ENCODE results near the gene KCNK5. TPM values are rescaled to one million over a fixed set of nuclear protein-coding genes. Genes with fewer than 3 reads are reported as not detected.

Gene KCNK5
- total RNA-seq, 2 donors from 2014 or later: 29.8 to 32.2 TPM

GRCh38 chr6:39188098-39188450, 41.2 kb downstream of the KCNK5 start:
- no peak for DNase-seq
- H3K9me3 ChIP-seq (ENCODE audit: control insufficient read depth, low read length): no peaks in the 10 kb centered on the region
- Mint-ChIP-seq H3K4me3 (no peak overlapping the region), H3K27ac (no peak overlapping the region), H3K27me3 (ENCODE audit: insufficient read depth) (no peaks in the 10 kb centered on the region), H3K4me1 (peaks cover 34% of the 10 kb centered on the region), H3K9me3 (no peaks in the 10 kb centered on the region), H3K36me3 (ENCODE audit: low read depth) (peaks cover 67% of the 10 kb centered on the region)
- WGBS, 2 experiments (ENCODE audit: insufficient coverage in 1 of 2, insufficient read length in 1 of 2): 87 to 93% methylated on average over 3 to 4 of the region's 4 CpGs
- H3K27ac ChIP-seq (ENCODE audit: low read depth, low read length): no peak overlapping the region
- H3K9ac ChIP-seq (ENCODE audit: extremely low read depth, low read length, poor library complexity, severe bottlenecking): no peak overlapping the region
- no peaks in the 10 kb centered on the region for H3K27me3 ChIP-seq (ENCODE audit: control insufficient read depth, insufficient read depth, low read length, poor library complexity, severe bottlenecking)
- peaks cover 7% of the 10 kb centered on the region for H3K4me1 ChIP-seq (ENCODE audit: control insufficient read depth, insufficient read depth, low read length)
- no peak overlapping the region for H3K4me3 ChIP-seq (ENCODE audit: low read length)
- H3K36me3 ChIP-seq (ENCODE audit: control insufficient read depth, insufficient read depth, low read length): peaks cover 37% of the 10 kb centered on the region
- no peak for TF ChIP-seq CTCF (conservative IDR thresholded peaks at IDR 0.05)

GRCh38 chr6:39184906-39185580, 44.2 kb downstream of the KCNK5 start:
- Histone ChIP-seq H3K4me3 (ENCODE audit: low read length) (no peak overlapping the region), H3K27ac (ENCODE audit: low read depth, low read length) (no peak overlapping the region), H3K27me3 (ENCODE audit: control insufficient read depth, insufficient read depth, low read length, poor library complexity, severe bottlenecking) (no peaks in the 10 kb centered on the region), H3K9me3 (ENCODE audit: control insufficient read depth, low read length) (no peaks in the 10 kb centered on the region), H3K4me1 (ENCODE audit: control insufficient read depth, insufficient read depth, low read length) (peaks cover 3% of the 10 kb centered on the region), H3K36me3 (ENCODE audit: control insufficient read depth, insufficient read depth, low read length) (peaks cover 22% of the 10 kb centered on the region), H3K9ac (ENCODE audit: extremely low read depth, low read length, poor library complexity, severe bottlenecking) (no peak overlapping the region)
- Mint-ChIP-seq H3K4me3 (no peak overlapping the region), H3K27me3 (ENCODE audit: insufficient read depth) (no peaks in the 10 kb centered on the region), H3K4me1 (peaks cover 25% of the 10 kb centered on the region), H3K27ac (peak overlapping the region; percentile 10), H3K9me3 (no peaks in the 10 kb centered on the region), H3K36me3 (ENCODE audit: low read depth) (peaks cover 49% of the 10 kb centered on the region)
- WGBS, 2 experiments (ENCODE audit: insufficient coverage in 1 of 2, insufficient read length in 1 of 2): 94 to 100% methylated on average over 2 to 5 of the region's 5 CpGs
- peak; percentile 13 for DNase-seq
- TF ChIP-seq CTCF (conservative IDR thresholded peaks at IDR 0.05): no peak

GRCh38 chr6:39182604-39183003, 46.7 kb downstream of the KCNK5 start:
- Histone ChIP-seq H3K4me3 (ENCODE audit: low read length) (no peak overlapping the region), H3K4me1 (ENCODE audit: control insufficient read depth, insufficient read depth, low read length) (no peaks in the 10 kb centered on the region), H3K36me3 (ENCODE audit: control insufficient read depth, insufficient read depth, low read length) (peaks cover 2% of the 10 kb centered on the region), H3K9ac (ENCODE audit: extremely low read depth, low read length, poor library complexity, severe bottlenecking) (no peak overlapping the region), H3K9me3 (ENCODE audit: control insufficient read depth, low read length) (peaks cover under 1% of the 10 kb centered on the region), H3K27me3 (ENCODE audit: control insufficient read depth, insufficient read depth, low read length, poor library complexity, severe bottlenecking) (no peaks in the 10 kb centered on the region), H3K27ac (ENCODE audit: low read depth, low read length) (no peak overlapping the region)
- TF ChIP-seq CTCF (conservative IDR thresholded peaks at IDR 0.05): no peak
- H3K27ac Mint-ChIP-seq: no peak overlapping the region
- no peak overlapping the region for H3K4me3 Mint-ChIP-seq
- H3K36me3 Mint-ChIP-seq (ENCODE audit: low read depth): peaks cover 32% of the 10 kb centered on the region
- H3K9me3 Mint-ChIP-seq: peaks cover 4% of the 10 kb centered on the region
- no peaks in the 10 kb centered on the region for H3K27me3 Mint-ChIP-seq (ENCODE audit: insufficient read depth)
- DNase-seq: no peak
- WGBS, 2 experiments (ENCODE audit: insufficient coverage in 1 of 2, insufficient read length in 1 of 2): 74 to 91% methylated on average over 2 to 3 of the region's 3 CpGs
- peaks cover 11% of the 10 kb centered on the region for H3K4me1 Mint-ChIP-seq
